GM12872 (cell line): ENCODE measurements around the gene NECAB2.

Source experiments
- TF ChIP-seq, protein P1 (sequence below): IDR thresholded peaks from 3 replicates; pipeline ENCODE4 v1.5.1; 2011; ENCODE audit warnings: low read depth, mild to moderate bottlenecking, low read length, moderate library complexity; ENCODE audit not compliant: insufficient read depth

NECAB2 gene

GRCh38 chr16:83951544-83951943 is 16.5 kb upstream of the NECAB2 start:
- TF ChIP-seq, protein P1, sequence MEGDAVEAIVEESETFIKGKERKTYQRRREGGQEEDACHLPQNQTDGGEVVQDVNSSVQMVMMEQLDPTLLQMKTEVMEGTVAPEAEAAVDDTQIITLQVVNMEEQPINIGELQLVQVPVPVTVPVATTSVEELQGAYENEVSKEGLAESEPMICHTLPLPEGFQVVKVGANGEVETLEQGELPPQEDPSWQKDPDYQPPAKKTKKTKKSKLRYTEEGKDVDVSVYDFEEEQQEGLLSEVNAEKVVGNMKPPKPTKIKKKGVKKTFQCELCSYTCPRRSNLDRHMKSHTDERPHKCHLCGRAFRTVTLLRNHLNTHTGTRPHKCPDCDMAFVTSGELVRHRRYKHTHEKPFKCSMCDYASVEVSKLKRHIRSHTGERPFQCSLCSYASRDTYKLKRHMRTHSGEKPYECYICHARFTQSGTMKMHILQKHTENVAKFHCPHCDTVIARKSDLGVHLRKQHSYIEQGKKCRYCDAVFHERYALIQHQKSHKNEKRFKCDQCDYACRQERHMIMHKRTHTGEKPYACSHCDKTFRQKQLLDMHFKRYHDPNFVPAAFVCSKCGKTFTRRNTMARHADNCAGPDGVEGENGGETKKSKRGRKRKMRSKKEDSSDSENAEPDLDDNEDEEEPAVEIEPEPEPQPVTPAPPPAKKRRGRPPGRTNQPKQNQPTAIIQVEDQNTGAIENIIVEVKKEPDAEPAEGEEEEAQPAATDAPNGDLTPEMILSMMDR: no peak

GRCh38 chr16:83952587-83952939 is 15.5 kb upstream of the NECAB2 start:
- TF ChIP-seq, protein P1: no peak

DNA sequence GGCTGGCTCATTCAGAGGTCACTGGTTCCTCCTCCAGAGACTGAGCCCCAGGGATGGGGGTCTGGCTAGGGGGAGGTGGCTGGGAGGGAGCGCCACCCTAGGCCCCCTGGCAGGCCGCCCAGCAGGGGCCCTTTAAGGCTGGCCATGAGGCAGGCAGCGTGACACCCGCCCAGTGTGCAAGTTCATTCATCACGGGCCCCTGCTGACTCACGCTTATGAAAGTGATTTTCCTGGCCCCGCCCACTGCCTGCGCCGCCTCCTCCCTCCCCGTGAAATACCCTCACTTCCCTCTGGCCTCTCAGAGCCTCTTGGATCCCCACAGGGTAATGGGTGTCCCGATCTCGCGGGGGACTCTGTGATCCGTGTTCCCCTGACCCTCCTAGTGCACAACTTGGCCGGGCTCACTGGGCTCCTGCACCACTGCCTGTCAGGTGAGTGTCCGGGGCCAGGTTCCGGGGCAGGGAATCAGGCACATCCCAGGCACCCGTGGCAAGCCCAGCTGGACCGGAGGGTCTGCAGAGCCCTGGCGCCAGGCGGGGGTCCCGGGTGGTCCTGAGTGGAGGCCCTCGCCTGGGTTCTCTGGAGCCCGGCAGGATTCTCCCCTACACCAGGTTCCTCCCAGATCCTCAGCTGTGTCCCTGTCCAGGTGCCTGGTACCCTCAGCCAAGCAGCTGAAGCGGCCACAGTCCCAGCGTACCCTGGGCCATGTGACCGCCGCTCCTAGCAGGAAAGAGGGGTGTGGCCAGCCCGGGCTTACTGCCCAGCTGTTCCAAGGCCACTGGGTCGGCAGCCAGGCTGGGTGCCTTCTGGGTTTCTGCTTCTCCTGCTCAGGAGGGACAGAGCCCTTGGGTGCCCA is 14.9 kb upstream of the NECAB2 start, which contains the start of gene OSGIN1:
OSGIN1 (plus strand) TSS at position 301 of the 856 bp plus-strand sequence. CDS start 4,432 bp downstream, outside the sequence.
- TF ChIP-seq, protein P1: no peak

DNA sequence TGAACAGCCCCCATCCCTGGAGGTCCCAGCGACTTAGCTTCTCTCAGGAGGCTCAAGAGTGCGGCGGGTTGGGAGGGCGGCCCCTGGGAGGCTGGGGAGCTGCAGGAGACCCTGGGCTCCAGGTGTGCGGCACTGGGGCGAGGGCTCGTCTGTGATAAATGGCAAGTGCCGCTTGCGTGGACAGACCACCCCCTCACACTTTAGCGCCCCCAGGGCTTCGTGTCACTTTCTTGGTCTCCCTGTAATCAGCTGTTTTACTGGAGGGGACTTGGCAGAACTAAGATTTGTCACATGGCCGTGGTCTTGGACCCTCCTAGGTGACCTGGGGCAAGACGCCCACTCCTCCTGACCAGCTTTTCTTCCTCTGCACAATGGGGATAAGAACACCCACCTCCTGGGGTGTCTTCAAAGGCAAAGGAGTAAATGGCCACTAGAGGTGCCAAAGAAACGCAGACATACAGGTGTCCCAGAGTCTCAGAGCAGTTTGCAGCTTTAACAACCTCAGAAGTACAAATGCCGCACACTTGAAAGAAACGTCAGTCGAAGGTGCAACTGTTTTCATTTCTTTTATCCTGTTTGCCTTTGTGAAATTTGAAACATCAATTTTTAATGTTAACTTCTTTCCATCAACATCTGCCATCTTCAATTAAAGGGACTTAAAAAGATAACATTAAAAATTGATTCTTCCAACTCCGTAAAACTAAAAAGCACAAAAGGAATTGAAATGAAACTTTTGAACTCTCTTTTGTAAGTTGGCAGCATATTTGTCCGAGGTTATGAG is 14.1 kb upstream of the NECAB2 start:
- TF ChIP-seq, protein P1: peak; percentile 74

- TF ChIP-seq, protein P1: no peak
Observed at GRCh38 chr16:83954577-83955016, 13.4 kb upstream of the NECAB2 start.

DNA sequence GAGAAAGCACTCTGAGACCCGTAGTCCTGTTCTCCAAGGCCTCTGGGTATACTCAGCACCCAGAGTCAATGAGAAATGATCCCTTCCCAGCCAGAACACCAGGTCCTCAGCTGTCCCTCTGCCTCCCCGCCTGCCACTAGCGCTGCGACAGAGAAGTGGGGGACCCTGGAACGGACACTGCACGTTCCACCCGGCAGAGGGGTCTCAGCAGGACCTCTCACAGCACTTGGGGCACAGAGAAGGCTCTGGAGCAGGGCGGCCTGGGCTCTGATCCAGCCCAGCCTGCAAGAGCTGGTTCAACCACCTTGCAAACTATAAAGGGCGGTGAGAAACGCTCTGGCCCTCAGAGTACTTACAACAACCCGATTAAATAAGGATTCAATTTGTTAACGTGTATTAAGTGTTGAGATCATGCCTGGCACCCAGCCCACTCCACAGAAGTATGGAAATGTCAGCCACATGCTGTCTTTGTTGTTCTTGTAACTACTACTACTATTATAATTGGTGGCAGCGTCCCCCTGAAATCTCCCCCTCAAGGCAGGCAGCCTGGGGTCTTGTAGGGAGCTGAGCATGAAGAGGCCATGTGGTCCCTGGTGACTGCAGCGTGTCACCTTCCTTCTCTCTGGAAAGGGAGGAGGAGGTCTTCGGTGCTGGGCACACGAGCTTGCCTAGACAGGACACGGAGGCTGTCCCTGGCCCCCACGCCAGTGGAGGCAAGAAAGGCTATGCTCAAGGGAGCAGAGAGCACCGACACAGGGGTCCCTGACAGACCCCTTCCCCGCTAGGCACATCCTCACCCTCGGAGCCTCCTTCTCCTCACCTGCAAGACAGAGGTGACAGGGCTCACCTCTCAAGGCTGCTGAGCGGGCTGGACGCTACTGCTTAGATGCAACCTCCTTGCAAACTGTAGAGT is 12.6 kb upstream of the NECAB2 start:
- TF ChIP-seq, protein P1: no peak
